Loucy (cell line): ENCODE data around the gene FADS3.

Experiments used
- H2AFZ ChIP-seq: fragments of 200-600 bp; sonication (generic); 2 replicates; pipeline ENCODE4 v1.6.0; 2016; ENCODE audit warnings: antibody characterized with exemption, mild to moderate bottlenecking, low read length, moderate library complexity
- H3F3A ChIP-seq: fragments of 200-600 bp; 2 replicates; pipeline ENCODE4 v1.6.0; 2016; ENCODE audit warnings: antibody characterized with exemption, low read depth, mild to moderate bottlenecking
- H3K27me3 ChIP-seq: fragments of 200-600 bp; sonication (generic); 2 replicates; pipeline ENCODE4 v1.6.1; 2014; ENCODE audit warnings: low read length, mild to moderate bottlenecking; ENCODE audit not compliant: insufficient read depth, poor library complexity, severe bottlenecking
- H3K36me3 ChIP-seq: fragments of 200-600 bp; sonication (generic); 2 replicates; pipeline ENCODE4 v1.6.1; 2016; ENCODE audit warnings: low read length; ENCODE audit not compliant: insufficient read depth
- H3K4me1 ChIP-seq: fragments of 200-600 bp; sonication (generic); 2 replicates; pipeline ENCODE4 v1.5.1; 2014; ENCODE audit warnings: low read length, mild to moderate bottlenecking; ENCODE audit not compliant: insufficient read depth, poor library complexity, severe bottlenecking
- H3K4me2 ChIP-seq: fragments of 200-600 bp; sonication (generic); 2 replicates; pipeline ENCODE4 v1.6.0; 2014; ENCODE audit warnings: antibody characterized with exemption, low read length, low read depth, mild to moderate bottlenecking; ENCODE audit not compliant: poor library complexity, severe bottlenecking
- H3K4me3 ChIP-seq: fragments of 200-600 bp; sonication (generic); 2 replicates; pipeline ENCODE4 v1.5.1; 2014; ENCODE audit warnings: low read length, mild to moderate bottlenecking, mixed read lengths; ENCODE audit not compliant: poor library complexity, severe bottlenecking
- H3K79me2 ChIP-seq: fragments of 200-600 bp; sonication (generic); 2 replicates; pipeline ENCODE4 v1.6.1; 2014; ENCODE audit warnings: low read length; ENCODE audit not compliant: insufficient read depth
- H3K9ac ChIP-seq: fragments of 200-600 bp; sonication (generic); 2 replicates; pipeline ENCODE4 v1.6.0; 2014; ENCODE audit warnings: mild to moderate bottlenecking, low read depth, low read length, moderate library complexity; ENCODE audit not compliant: poor library complexity, severe bottlenecking
- H3K9me2 ChIP-seq: fragments of 200-600 bp; sonication (generic); replicated peaks from 2 replicates; pipeline ENCODE4 v1.6.1; 2016; ENCODE audit warnings: low read depth, low read length, mixed read lengths
- H3K9me3 ChIP-seq: fragments of 200-600 bp; sonication (generic); 2 replicates; pipeline ENCODE4 v1.6.1; 2014; ENCODE audit warnings: mild to moderate bottlenecking, antibody characterized with exemption, low read length, low read depth; ENCODE audit not compliant: insufficient read depth
- H4K20me1 ChIP-seq: fragments of 200-600 bp; sonication (generic); 2 replicates; pipeline ENCODE4 v1.6.0; 2014; ENCODE audit warnings: antibody characterized with exemption, low read length, mild to moderate bottlenecking; ENCODE audit not compliant: insufficient read depth, poor library complexity, severe bottlenecking
- EZH2phosphoT487 ChIP-seq: fragments of 200-600 bp; IDR thresholded peaks from 2 replicates; pipeline ENCODE4 v1.6.1; 2018; ENCODE audit warnings: antibody characterized with exemption, mild to moderate bottlenecking, moderate library complexity, borderline replicate concordance
- TF ChIP-seq, protein P1 (sequence below): fragments of 200-600 bp; sonication (generic); conservative IDR thresholded peaks from 2 replicates; pipeline ENCODE4 v1.5.1; 2014; ENCODE audit warnings: mild to moderate bottlenecking, antibody characterized with exemption, low read length

Gene FADS3

DNA sequence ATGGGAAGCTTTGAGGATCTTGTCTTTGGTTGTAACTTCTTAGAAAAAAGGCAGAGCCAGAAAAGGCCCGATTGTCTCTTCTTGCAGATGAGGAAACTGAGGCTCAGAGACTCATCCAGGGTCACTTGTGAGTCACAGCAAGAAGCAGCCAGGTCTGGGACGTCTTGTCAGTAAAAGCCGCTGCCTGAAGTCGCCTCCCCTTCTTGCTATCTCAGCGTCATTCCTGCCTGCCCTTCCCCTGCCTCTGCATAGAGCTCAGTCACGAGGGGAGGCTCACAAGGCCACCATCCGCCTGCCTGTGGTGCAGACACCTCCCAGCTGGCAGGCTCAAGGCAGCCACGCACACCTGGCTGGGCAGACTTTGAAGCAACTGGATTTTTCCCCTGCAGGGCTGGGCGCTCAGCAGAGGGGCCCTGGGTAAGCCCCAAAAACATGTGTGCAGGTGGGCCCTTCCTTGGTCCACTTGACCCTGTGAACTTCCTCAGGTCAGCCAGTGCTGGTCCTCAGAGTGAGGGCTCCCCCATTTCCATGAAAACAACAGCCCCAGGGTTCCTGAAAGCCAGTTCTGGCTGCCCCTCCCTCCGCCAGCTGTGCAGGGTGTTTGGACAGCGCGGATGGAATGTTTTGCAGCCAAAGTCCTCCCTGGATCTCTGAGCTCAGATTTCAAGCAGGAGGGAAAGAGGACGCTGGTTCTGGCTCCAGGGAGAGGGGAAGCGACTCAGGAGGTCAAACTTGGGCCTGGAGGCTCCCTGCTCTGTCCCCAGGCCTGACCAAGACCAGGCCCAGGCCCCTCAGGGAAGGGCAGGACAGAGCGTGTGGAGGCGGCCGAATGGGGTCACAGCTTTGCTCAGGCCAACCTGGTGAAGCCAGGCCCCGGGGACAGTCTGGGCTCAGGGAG lies 32.1 kb upstream of the FADS3 start:
- H3K9ac ChIP-seq, result no peak overlapping the region
- no peaks in the 10 kb centered on the region for H3K79me2 ChIP-seq
- H3F3A ChIP-seq, result no peaks in the 10 kb centered on the region
- no peaks in the 10 kb centered on the region for H4K20me1 ChIP-seq
- H3K4me2 ChIP-seq, result no peak overlapping the region
- no peaks in the 10 kb centered on the region for H3K4me1 ChIP-seq
- H3K9me2 ChIP-seq, result no peaks in the 10 kb centered on the region
- TF ChIP-seq, protein P1, sequence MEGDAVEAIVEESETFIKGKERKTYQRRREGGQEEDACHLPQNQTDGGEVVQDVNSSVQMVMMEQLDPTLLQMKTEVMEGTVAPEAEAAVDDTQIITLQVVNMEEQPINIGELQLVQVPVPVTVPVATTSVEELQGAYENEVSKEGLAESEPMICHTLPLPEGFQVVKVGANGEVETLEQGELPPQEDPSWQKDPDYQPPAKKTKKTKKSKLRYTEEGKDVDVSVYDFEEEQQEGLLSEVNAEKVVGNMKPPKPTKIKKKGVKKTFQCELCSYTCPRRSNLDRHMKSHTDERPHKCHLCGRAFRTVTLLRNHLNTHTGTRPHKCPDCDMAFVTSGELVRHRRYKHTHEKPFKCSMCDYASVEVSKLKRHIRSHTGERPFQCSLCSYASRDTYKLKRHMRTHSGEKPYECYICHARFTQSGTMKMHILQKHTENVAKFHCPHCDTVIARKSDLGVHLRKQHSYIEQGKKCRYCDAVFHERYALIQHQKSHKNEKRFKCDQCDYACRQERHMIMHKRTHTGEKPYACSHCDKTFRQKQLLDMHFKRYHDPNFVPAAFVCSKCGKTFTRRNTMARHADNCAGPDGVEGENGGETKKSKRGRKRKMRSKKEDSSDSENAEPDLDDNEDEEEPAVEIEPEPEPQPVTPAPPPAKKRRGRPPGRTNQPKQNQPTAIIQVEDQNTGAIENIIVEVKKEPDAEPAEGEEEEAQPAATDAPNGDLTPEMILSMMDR, result no peak
- no peak for TF ChIP-seq EZH2phosphoT487
- H3K9me3 ChIP-seq, result no peaks in the 10 kb centered on the region
- H2AFZ ChIP-seq, result no peak overlapping the region
- no peaks in the 10 kb centered on the region for H3K27me3 ChIP-seq
- H3K4me3 ChIP-seq, result no peak overlapping the region
- no peaks in the 10 kb centered on the region for H3K36me3 ChIP-seq

- Histone ChIP-seq H3K79me2 (no peaks in the 10 kb centered on the region), H3K4me2 (no peak overlapping the region), H3K4me1 (no peaks in the 10 kb centered on the region), H3K4me3 (no peak overlapping the region), H3K9me3 (no peaks in the 10 kb centered on the region), H3K27me3 (no peaks in the 10 kb centered on the region), H3F3A (no peaks in the 10 kb centered on the region), H3K9ac (no peak overlapping the region), H3K9me2 (no peaks in the 10 kb centered on the region), H3K36me3 (no peaks in the 10 kb centered on the region), H2AFZ (no peak overlapping the region), H4K20me1 (no peaks in the 10 kb centered on the region)
- TF ChIP-seq, protein P1, result no peak
- no peak for TF ChIP-seq EZH2phosphoT487
Observed at GRCh38 chr11:61922539-61922938, 31.2 kb upstream of the FADS3 start.

DNA sequence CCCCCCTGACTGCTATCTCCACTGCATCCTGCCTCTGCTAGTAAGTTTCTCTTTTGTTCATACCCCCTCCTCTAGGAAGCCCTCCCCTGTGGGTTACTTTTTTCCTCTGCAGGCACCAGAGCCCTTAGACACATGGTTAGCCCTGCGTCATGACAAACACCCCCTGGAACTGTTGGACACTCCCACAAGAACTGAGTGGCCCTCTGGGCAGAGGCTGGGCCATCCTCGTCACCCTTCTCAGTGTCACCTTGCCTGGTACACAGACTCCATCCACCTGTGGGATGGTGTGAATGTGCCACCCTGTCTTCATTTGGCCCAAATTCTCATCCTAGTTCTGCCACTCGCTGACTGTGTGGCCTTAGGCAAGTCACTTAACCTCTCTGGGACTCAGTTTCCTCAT lies 30.1 kb upstream of the FADS3 start:
- no peaks in the 10 kb centered on the region for H3K27me3 ChIP-seq
- TF ChIP-seq, protein P1, result no peak
- TF ChIP-seq EZH2phosphoT487, result no peak
- H3K9ac ChIP-seq, result no peak overlapping the region
- no peaks in the 10 kb centered on the region for H3K9me3 ChIP-seq
- no peak overlapping the region for H3K4me2 ChIP-seq
- no peaks in the 10 kb centered on the region for H3K9me2 ChIP-seq
- no peaks in the 10 kb centered on the region for H3K36me3 ChIP-seq
- H2AFZ ChIP-seq, result no peak overlapping the region
- H4K20me1 ChIP-seq, result no peaks in the 10 kb centered on the region
- no peaks in the 10 kb centered on the region for H3K79me2 ChIP-seq
- H3F3A ChIP-seq, result no peaks in the 10 kb centered on the region
- H3K4me1 ChIP-seq, result no peaks in the 10 kb centered on the region
- H3K4me3 ChIP-seq, result no peak overlapping the region
